EH (cell line): Measurements from ENCODE around the gene STX8.
A peak's percentile ranks its signal among the peaks of the same experiment; 100 is the strongest.
"Not testable (repeated sequence)": the region's sequence is repeated elsewhere in the genome, so short reads cannot be mapped to it uniquely, and the experiment has no call there.

Experiments used
- DNase-seq: peaks from one replicate; pipeline ENCODE4 v3.0.0-alpha.2; 2015; ENCODE audit warnings: low read depth

STX8 gene

GRCh38 chr17:9261081-9262012 lies 314.3 kb downstream of the STX8 start:
- DNase-seq: no peak

GRCh38 chr17:9259419-9259818 lies 316.2 kb downstream of the STX8 start:
- no peak for DNase-seq

- no peak for DNase-seq
Observed at GRCh38 chr17:9258115-9259015, 317.3 kb downstream of the STX8 start.

GRCh38 chr17:9257630-9257965 lies 318.0 kb downstream of the STX8 start:
- DNase-seq: not testable (repeated sequence)

- DNase-seq: peak; percentile 64
Observed at GRCh38 chr17:9256751-9257629, 318.6 kb downstream of the STX8 start.

- DNase-seq: no peak
Observed at GRCh38 chr17:9256361-9256750, 319.3 kb downstream of the STX8 start.

- no peak for DNase-seq
Observed at GRCh38 chr17:9255833-9256232, 319.8 kb downstream of the STX8 start.

GRCh38 chr17:9254841-9255240 lies 320.8 kb downstream of the STX8 start:
- no peak for DNase-seq

- no peak for DNase-seq
Observed at GRCh38 chr17:9253308-9253707, 322.3 kb downstream of the STX8 start.

- no peak for DNase-seq
Observed at GRCh38 chr17:9251273-9251672, 324.3 kb downstream of the STX8 start.

- no peak for DNase-seq
Observed at GRCh38 chr17:9249245-9249953, 326.2 kb downstream of the STX8 start.

GRCh38 chr17:9247401-9247938 lies 328.1 kb downstream of the STX8 start:
- DNase-seq: no peak

- peak; percentile 73 for DNase-seq
Observed at GRCh38 chr17:9244066-9245052, 331.3 kb downstream of the STX8 start.

- no peak for DNase-seq
Observed at GRCh38 chr17:9242983-9243382, 332.6 kb downstream of the STX8 start.

GRCh38 chr17:9242497-9242881 lies 333.1 kb downstream of the STX8 start:
- no peak for DNase-seq

GRCh38 chr17:9241774-9242496 lies 333.7 kb downstream of the STX8 start:
- DNase-seq: no peak

GRCh38 chr17:9241371-9241712 lies 334.3 kb downstream of the STX8 start:
- DNase-seq: peak; percentile 12

GRCh38 chr17:9240659-9241370 lies 334.8 kb downstream of the STX8 start:
- peak; percentile 64 for DNase-seq
